Activated CD8-positive, alpha-beta memory T cell treated with anti-CD3 and anti-CD28 coated beads, Interleukin-2, amount 10 ng/mL, durations not matched to agents 7 days and 5 days (primary cell): Measurements from ENCODE around the gene CERS3. TPM values are rescaled to one million over a fixed set of nuclear protein-coding genes. Genes with fewer than 3 reads are reported as not detected.
"Not testable (repeated sequence)": the region's sequence is repeated elsewhere in the genome, so short reads cannot be mapped to it uniquely, and the experiment has no call there.

Source experiments
- ATAC-seq: fragments of 150-1000 bp; cut with Tn5 transposase; one replicate; pipeline ENCODE4 v1.10.0; 2021; ENCODE audit warnings: moderate library complexity
- CTCF ChIA-PET: fragments of 350-600 bp; sonication (Branson Sonifier 250); formaldehyde crosslinking; loops from one replicate; lab custom pipeline; 2021; ENCODE audit warnings: antibody characterized with exemption; lab: Charles Lee
- DNase-seq: peaks from one replicate; pipeline ENCODE4 v3.0.0-alpha.2; 2020
- H3K27ac Mint-ChIP-seq: one replicate; pipeline ENCODE4 v1.8.0; 2021; ENCODE audit warnings: mild to moderate bottlenecking, mixed read lengths
- H3K27me3 Mint-ChIP-seq: one replicate; pipeline ENCODE4 v1.8.0; 2021; ENCODE audit warnings: mixed read lengths
- H3K36me3 Mint-ChIP-seq: one replicate; pipeline ENCODE4 v1.8.0; 2021; ENCODE audit warnings: mild to moderate bottlenecking, mixed read lengths
- H3K4me1 Mint-ChIP-seq: one replicate; pipeline ENCODE4 v1.8.0; 2021; ENCODE audit warnings: mixed read lengths
- H3K4me3 Mint-ChIP-seq: one replicate; pipeline ENCODE4 v1.8.0; 2021; ENCODE audit warnings: mild to moderate bottlenecking, moderate library complexity, mixed read lengths
- H3K9me3 Mint-ChIP-seq: one replicate; pipeline ENCODE4 v1.8.0; 2022; ENCODE audit warnings: low read depth, mixed read lengths
- total RNA-seq, 2 experiments: library from RNA; stranded (reverse); gene quantifications; one replicate each; pipeline ENCODE4 v1.2.3, GENCODE V29; 2021

The CERS3 gene
- total RNA-seq, 2 experiments from 2014 or later, result not detected

- DNase-seq (no peak), ATAC-seq (no peak)
- Mint-ChIP-seq H3K4me1 (no peaks in the 10 kb centered on the region), H3K27me3 (no peaks in the 10 kb centered on the region), H3K36me3 (no peaks in the 10 kb centered on the region), H3K9me3 (peaks cover 14% of the 10 kb centered on the region), H3K27ac (no peak overlapping the region), H3K4me3 (no peak overlapping the region)
- CTCF ChIA-PET, result no interaction called here
These were observed 51.9 kb downstream of the CERS3 start for GRCh38 chr15:100476805-100477204.

- Mint-ChIP-seq H3K4me3 (no peak overlapping the region), H3K9me3 (peaks cover 2% of the 10 kb centered on the region), H3K27ac (no peak overlapping the region), H3K27me3 (no peaks in the 10 kb centered on the region), H3K4me1 (no peaks in the 10 kb centered on the region), H3K36me3 (no peaks in the 10 kb centered on the region)
- no peak for DNase-seq
- CTCF ChIA-PET, result no interaction called here
- no peak for ATAC-seq
These were observed 56.0 kb downstream of the CERS3 start for GRCh38 chr15:100472736-100473135.

- CTCF ChIA-PET, result no interaction called here
- ATAC-seq, result no peak
- no peaks in the 10 kb centered on the region for H3K4me1 Mint-ChIP-seq
- H3K4me3 Mint-ChIP-seq, result no peak overlapping the region
- DNase-seq, result no peak
- H3K27ac Mint-ChIP-seq, result no peak overlapping the region
- no peaks in the 10 kb centered on the region for H3K9me3 Mint-ChIP-seq
- H3K36me3 Mint-ChIP-seq, result no peaks in the 10 kb centered on the region
- no peaks in the 10 kb centered on the region for H3K27me3 Mint-ChIP-seq
These were observed 56.8 kb downstream of the CERS3 start for GRCh38 chr15:100471933-100472332.

- CTCF ChIA-PET, result no interaction called here
- H3K27me3 Mint-ChIP-seq, result no peaks in the 10 kb centered on the region
- no peaks in the 10 kb centered on the region for H3K4me1 Mint-ChIP-seq
- no peak overlapping the region for H3K4me3 Mint-ChIP-seq
- no peaks in the 10 kb centered on the region for H3K36me3 Mint-ChIP-seq
- H3K27ac Mint-ChIP-seq, result no peak overlapping the region
- ATAC-seq, result no peak
- no peaks in the 10 kb centered on the region for H3K9me3 Mint-ChIP-seq
- DNase-seq, result no peak
These were observed 60.5 kb downstream of the CERS3 start for GRCh38 chr15:100468285-100468684.

- no peaks in the 10 kb centered on the region for H3K27me3 Mint-ChIP-seq
- H3K9me3 Mint-ChIP-seq, result no peaks in the 10 kb centered on the region
- no peak for DNase-seq
- no peak overlapping the region for H3K4me3 Mint-ChIP-seq
- H3K36me3 Mint-ChIP-seq, result no peaks in the 10 kb centered on the region
- no peaks in the 10 kb centered on the region for H3K4me1 Mint-ChIP-seq
- no peak for ATAC-seq
- CTCF ChIA-PET, result no interaction called here
- H3K27ac Mint-ChIP-seq, result no peak overlapping the region
These were observed 62.7 kb downstream of the CERS3 start for GRCh38 chr15:100466073-100466472.

- Mint-ChIP-seq H3K27ac (no peak overlapping the region), H3K9me3 (no peaks in the 10 kb centered on the region), H3K4me3 (no peak overlapping the region), H3K27me3 (no peaks in the 10 kb centered on the region), H3K36me3 (no peaks in the 10 kb centered on the region), H3K4me1 (no peaks in the 10 kb centered on the region)
- DNase-seq (no peak), ATAC-seq (no peak)
- CTCF ChIA-PET, result no interaction called here
These were observed 63.9 kb downstream of the CERS3 start for GRCh38 chr15:100464888-100465287.

- CTCF ChIA-PET, result no interaction called here
- no peak overlapping the region for H3K27ac Mint-ChIP-seq
- H3K9me3 Mint-ChIP-seq, result no peaks in the 10 kb centered on the region
- ATAC-seq (no peak), DNase-seq (no peak)
- no peaks in the 10 kb centered on the region for H3K36me3 Mint-ChIP-seq
- no peak overlapping the region for H3K4me3 Mint-ChIP-seq
- no peaks in the 10 kb centered on the region for H3K4me1 Mint-ChIP-seq
- no peaks in the 10 kb centered on the region for H3K27me3 Mint-ChIP-seq
These were observed 64.5 kb downstream of the CERS3 start for GRCh38 chr15:100464256-100464655.

- Mint-ChIP-seq H3K27ac (no peak overlapping the region), H3K27me3 (no peaks in the 10 kb centered on the region), H3K4me3 (no peak overlapping the region), H3K9me3 (no peaks in the 10 kb centered on the region), H3K4me1 (no peaks in the 10 kb centered on the region), H3K36me3 (no peaks in the 10 kb centered on the region)
- ATAC-seq (no peak), DNase-seq (no peak)
- CTCF ChIA-PET, result interaction anchor here (0.7 kb wide), 1 partner anchor 641 kb away, joined by 3 read pairs; no protein-coding TSS in a partner anchor
These were observed 65.2 kb downstream of the CERS3 start for GRCh38 chr15:100463515-100463914.

GRCh38 chr15:100461049-100461448, 67.7 kb downstream of the CERS3 start:
- CTCF ChIA-PET, result no interaction called here
- no peak for DNase-seq
- Mint-ChIP-seq H3K27ac (no peak overlapping the region), H3K9me3 (no peaks in the 10 kb centered on the region), H3K27me3 (no peaks in the 10 kb centered on the region), H3K4me1 (no peaks in the 10 kb centered on the region), H3K4me3 (no peak overlapping the region), H3K36me3 (no peaks in the 10 kb centered on the region)
- ATAC-seq, result no peak

- no peak for ATAC-seq
These were observed 71.5 kb downstream of the CERS3 start for GRCh38 chr15:100457201-100457600.

GRCh38 chr15:100454148-100454547, 74.6 kb downstream of the CERS3 start:
- H3K27me3 Mint-ChIP-seq, result no peaks in the 10 kb centered on the region
- CTCF ChIA-PET, result no interaction called here
- no peak overlapping the region for H3K4me3 Mint-ChIP-seq
- peaks cover 1% of the 10 kb centered on the region for H3K36me3 Mint-ChIP-seq
- no peaks in the 10 kb centered on the region for H3K9me3 Mint-ChIP-seq
- DNase-seq (no peak), ATAC-seq (no peak)
- no peaks in the 10 kb centered on the region for H3K4me1 Mint-ChIP-seq
- no peak overlapping the region for H3K27ac Mint-ChIP-seq

More at GRCh38 chr15:100457201-100457600, 71.5 kb downstream of the CERS3 start:
- Mint-ChIP-seq H3K27ac (no peak overlapping the region), H3K27me3 (no peaks in the 10 kb centered on the region), H3K4me1 (no peaks in the 10 kb centered on the region), H3K36me3 (no peaks in the 10 kb centered on the region), H3K4me3 (no peak overlapping the region), H3K9me3 (no peaks in the 10 kb centered on the region)
- CTCF ChIA-PET, result no interaction called here
- DNase-seq, result no peak

GRCh38 chr15:100448481-100448880, 80.3 kb downstream of the CERS3 start:
- H3K4me3 Mint-ChIP-seq, result no peak overlapping the region
- ATAC-seq, result no peak

GRCh38 chr15:100441063-100441462, 87.7 kb downstream of the CERS3 start:
- H3K27ac Mint-ChIP-seq, CTCF ChIA-PET, DNase-seq, H3K4me3 Mint-ChIP-seq, H3K27me3 Mint-ChIP-seq, H3K9me3 Mint-ChIP-seq, ATAC-seq, H3K36me3 Mint-ChIP-seq, H3K4me1 Mint-ChIP-seq: not testable (repeated sequence)

More at GRCh38 chr15:100448481-100448880, 80.3 kb downstream of the CERS3 start:
- Mint-ChIP-seq H3K9me3 (no peaks in the 10 kb centered on the region), H3K27me3 (no peaks in the 10 kb centered on the region), H3K27ac (no peak overlapping the region), H3K4me1 (no peaks in the 10 kb centered on the region), H3K36me3 (peaks cover 1% of the 10 kb centered on the region)
- no peak for DNase-seq
- CTCF ChIA-PET, result no interaction called here

GRCh38 chr15:100439514-100439913, 89.2 kb downstream of the CERS3 start:
- no peaks in the 10 kb centered on the region for H3K9me3 Mint-ChIP-seq
- H3K4me3 Mint-ChIP-seq, result no peak overlapping the region
- H3K27me3 Mint-ChIP-seq, result no peaks in the 10 kb centered on the region
- no peaks in the 10 kb centered on the region for H3K36me3 Mint-ChIP-seq
- DNase-seq, result no peak
- CTCF ChIA-PET, result no interaction called here
- no peaks in the 10 kb centered on the region for H3K4me1 Mint-ChIP-seq
- no peak overlapping the region for H3K27ac Mint-ChIP-seq
- ATAC-seq, result no peak

- DNase-seq, result no peak
These were observed 90.2 kb downstream of the CERS3 start for GRCh38 chr15:100438570-100438969.

More at GRCh38 chr15:100438570-100438969, 90.2 kb downstream of the CERS3 start:
- ATAC-seq, result no peak
- no peaks in the 10 kb centered on the region for H3K36me3 Mint-ChIP-seq
- CTCF ChIA-PET, result interaction anchor here (1.2 kb wide), 1 partner anchor 88 kb away, joined by 3 read pairs; no protein-coding TSS in a partner anchor
- no peaks in the 10 kb centered on the region for H3K27me3 Mint-ChIP-seq
- H3K4me3 Mint-ChIP-seq, result no peak overlapping the region
- no peaks in the 10 kb centered on the region for H3K9me3 Mint-ChIP-seq
- H3K4me1 Mint-ChIP-seq, result no peaks in the 10 kb centered on the region
- no peak overlapping the region for H3K27ac Mint-ChIP-seq
